Central memory CD8-positive, alpha-beta T cell (primary cell): ENCODE results near the gene PRR30.
"Not testable (repeated sequence)": the region's sequence is repeated elsewhere in the genome, so short reads cannot be mapped to it uniquely, and the experiment has no call there.

Experiments used
- ATAC-seq: fragments of 150-1000 bp; cut with Tn5 transposase; replicated peaks from 2 replicates; pipeline ENCODE4 v1.10.0; 2022; ENCODE audit warnings: mild to moderate bottlenecking, moderate FRiP score, moderate number of reproducible peaks; ENCODE audit not compliant: poor library complexity, severe bottlenecking; ENCODE audit errors: extremely low read depth
- DNase-seq, 2 donors: peaks; one replicate each; pipeline ENCODE4 v3.0.0; 2021; ENCODE audit warnings: low spot score in 2 of 2
- H3K27ac Mint-ChIP-seq: one replicate; pipeline ENCODE4 v1.8.0; 2022; ENCODE audit warnings: low read depth, mild to moderate bottlenecking, moderate library complexity, mixed read lengths
- H3K27me3 Mint-ChIP-seq: one replicate; pipeline ENCODE4 v1.8.0; 2022; ENCODE audit warnings: mixed read lengths
- H3K36me3 Mint-ChIP-seq: one replicate; pipeline ENCODE4 v1.8.0; 2022; ENCODE audit warnings: mild to moderate bottlenecking, moderate library complexity, mixed read lengths; ENCODE audit not compliant: insufficient read depth
- H3K4me1 Mint-ChIP-seq: one replicate; pipeline ENCODE4 v1.8.0; 2022; ENCODE audit warnings: mixed read lengths
- H3K4me3 Mint-ChIP-seq: one replicate; pipeline ENCODE4 v1.8.0; 2022; ENCODE audit warnings: mild to moderate bottlenecking, moderate library complexity, mixed read lengths
- H3K9me3 Mint-ChIP-seq: one replicate; pipeline ENCODE4 v1.8.0; 2022; ENCODE audit warnings: mixed read lengths

PRR30 gene

DNA sequence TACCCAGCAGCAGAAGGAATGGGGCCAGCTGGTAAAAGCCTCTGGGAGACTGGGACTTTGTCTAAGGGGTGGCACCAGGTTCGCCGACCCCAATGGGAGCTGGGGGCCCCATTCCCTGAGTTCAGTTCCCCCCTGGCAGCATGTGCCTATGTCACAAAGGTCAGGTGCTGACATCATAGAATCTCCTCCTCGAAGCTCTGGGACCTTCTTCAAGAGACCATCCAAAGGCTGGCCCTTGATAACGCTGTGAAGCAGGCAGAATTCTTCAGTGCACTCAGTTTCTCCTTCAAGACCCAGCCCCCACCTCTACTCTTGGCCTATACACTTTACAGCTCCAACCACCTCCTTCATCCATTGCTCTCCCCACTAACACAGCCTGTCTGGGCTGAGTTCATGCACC is at the start of gene PRR30:
TSS of gene PRR30 (minus strand) at position 101 of the 400 bp plus-strand sequence. CDS start 1,081 bp downstream, outside the sequence.
- Mint-ChIP-seq H3K9me3 (no peaks in the 10 kb centered on the region), H3K4me1 (peaks cover 10% of the 10 kb centered on the region), H3K27ac (no peak within 1 kb of the TSS), H3K4me3 (no peak within 1 kb of the TSS), H3K36me3 (peaks cover 13% of the 10 kb centered on the region), H3K27me3 (peaks cover 17% of the 10 kb centered on the region)
- DNase-seq (no peak), ATAC-seq (no peak)

DNA sequence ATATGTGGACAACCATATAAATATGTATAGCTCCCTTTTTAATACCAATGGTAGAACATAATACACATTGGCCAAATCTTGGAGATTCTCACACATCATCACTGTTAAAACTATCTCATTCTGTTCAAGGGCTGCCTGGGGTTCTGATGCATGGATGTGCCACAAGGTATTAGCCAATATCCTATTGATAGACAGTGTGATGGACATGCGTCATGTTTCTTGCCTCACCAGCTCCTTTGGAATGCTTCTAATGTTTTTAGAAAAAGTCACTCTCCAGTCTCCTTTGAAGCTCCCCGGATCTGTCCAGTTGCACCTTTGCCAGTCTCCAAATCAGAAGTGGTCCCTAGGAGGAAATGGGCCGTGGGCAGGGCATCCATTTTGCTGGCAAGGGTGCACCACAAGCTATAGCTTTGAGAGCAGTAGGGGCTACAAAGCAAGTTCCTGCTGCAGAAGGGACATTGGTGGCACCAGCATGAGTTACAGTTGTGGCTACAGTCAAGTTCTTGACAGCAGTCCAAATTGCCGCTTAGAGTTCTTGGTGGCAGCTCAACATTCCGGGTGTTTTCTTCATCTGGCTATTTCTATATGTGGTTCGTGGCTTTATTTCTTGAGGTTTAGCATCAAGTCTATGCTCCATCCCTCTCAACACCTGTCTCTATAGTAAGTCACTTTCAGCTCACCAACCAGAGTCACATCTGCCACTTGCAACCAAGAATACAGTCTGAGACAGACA is 47.6 kb upstream of the PRR30 start:
- Mint-ChIP-seq H3K27ac (no peak overlapping the region), H3K27me3 (peaks cover 48% of the 10 kb centered on the region), H3K36me3 (peaks cover 2% of the 10 kb centered on the region), H3K4me3 (no peak overlapping the region), H3K9me3 (no peaks in the 10 kb centered on the region), H3K4me1 (no peaks in the 10 kb centered on the region)
- DNase-seq (no peak), ATAC-seq (no peak)

DNA sequence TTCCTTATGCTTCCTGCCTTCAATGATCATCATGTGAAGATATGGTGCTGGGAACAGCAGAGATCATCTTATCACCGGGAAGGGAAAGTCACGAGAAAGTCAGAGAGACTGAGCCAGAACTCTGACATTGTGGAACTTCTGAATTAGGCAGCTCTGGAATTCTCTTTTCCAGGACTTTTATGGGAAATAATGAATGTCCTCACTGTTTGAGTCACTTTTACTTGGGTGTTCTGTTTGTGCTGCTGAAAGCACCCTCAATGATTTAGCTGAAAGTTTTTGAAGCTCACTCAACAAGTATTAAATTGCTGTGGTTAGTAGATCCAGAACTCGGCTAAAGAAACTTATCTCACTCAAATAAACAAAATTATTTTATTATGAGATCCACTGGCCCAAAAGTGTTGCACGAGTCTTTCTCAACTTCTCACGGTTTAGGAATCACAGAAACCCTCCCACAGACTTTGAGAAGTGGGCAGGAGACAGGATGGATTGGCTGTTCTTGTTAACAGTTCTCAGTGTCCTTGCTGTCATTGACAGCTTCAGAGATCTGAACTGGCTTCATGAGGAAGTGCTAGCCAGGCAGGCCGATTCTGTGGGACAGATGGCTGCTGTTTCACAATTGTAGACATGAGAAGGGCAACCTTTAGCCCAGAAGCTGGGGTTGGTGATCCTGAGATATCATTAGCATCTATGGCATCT is 46.3 kb upstream of the PRR30 start:
- peaks cover 61% of the 10 kb centered on the region for H3K27me3 Mint-ChIP-seq
- no peak for ATAC-seq

DNA sequence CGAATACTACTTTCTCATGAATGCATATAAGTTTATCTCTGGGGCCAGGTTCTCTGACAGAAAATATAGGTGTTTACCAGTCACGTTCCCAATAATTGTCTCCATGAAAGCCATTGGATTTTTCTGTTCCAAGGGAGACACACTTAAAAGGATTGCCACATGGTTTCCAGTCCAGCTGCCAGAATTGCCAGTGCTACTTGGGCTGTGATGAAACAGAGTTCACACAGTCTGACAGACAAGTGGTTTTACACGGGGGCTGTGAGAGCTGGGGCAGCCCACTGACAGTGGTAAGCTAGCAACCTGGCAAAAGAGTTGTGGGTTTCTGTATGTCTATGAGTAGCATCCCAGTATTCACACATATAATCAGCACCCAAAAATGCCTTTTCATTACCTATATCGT is 44.9 kb upstream of the PRR30 start:
- Mint-ChIP-seq H3K27ac (no peak overlapping the region), H3K4me3 (no peak overlapping the region), H3K27me3 (peaks cover 75% of the 10 kb centered on the region), H3K36me3 (no peaks in the 10 kb centered on the region), H3K4me1 (no peaks in the 10 kb centered on the region), H3K9me3 (no peaks in the 10 kb centered on the region)
- ATAC-seq, result no peak
- DNase-seq, result no peak

More for the DNA sequence above, 46.3 kb upstream of the PRR30 start:
- Mint-ChIP-seq H3K4me1 (no peaks in the 10 kb centered on the region), H3K9me3 (no peaks in the 10 kb centered on the region), H3K36me3 (no peaks in the 10 kb centered on the region), H3K27ac (no peak overlapping the region), H3K4me3 (no peak overlapping the region)
- DNase-seq, result no peak

DNA sequence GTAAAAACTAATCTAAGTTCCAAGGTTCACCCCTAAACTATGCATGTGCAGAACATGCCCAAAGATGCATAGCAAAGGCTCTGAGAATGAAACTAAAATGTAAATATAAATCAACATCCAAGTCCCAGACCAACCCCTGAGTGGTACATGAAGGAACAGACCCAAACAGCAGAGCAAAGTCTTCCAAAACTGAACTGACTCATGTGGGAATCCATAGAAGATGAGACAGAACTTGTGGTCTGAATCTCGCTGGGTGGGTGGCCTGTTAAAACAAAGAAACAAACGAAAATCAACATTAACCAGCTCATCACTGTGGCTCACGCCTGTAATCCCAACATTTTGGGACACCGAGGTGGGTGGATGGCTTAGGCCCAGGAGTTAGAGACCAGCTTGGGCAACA is 43.1 kb upstream of the PRR30 start:
- Mint-ChIP-seq H3K4me3 (no peak overlapping the region), H3K9me3 (no peaks in the 10 kb centered on the region), H3K36me3 (no peaks in the 10 kb centered on the region), H3K27me3 (peaks cover 81% of the 10 kb centered on the region), H3K4me1 (no peaks in the 10 kb centered on the region), H3K27ac (no peak overlapping the region)
- ATAC-seq (no peak), DNase-seq (no peak)

DNA sequence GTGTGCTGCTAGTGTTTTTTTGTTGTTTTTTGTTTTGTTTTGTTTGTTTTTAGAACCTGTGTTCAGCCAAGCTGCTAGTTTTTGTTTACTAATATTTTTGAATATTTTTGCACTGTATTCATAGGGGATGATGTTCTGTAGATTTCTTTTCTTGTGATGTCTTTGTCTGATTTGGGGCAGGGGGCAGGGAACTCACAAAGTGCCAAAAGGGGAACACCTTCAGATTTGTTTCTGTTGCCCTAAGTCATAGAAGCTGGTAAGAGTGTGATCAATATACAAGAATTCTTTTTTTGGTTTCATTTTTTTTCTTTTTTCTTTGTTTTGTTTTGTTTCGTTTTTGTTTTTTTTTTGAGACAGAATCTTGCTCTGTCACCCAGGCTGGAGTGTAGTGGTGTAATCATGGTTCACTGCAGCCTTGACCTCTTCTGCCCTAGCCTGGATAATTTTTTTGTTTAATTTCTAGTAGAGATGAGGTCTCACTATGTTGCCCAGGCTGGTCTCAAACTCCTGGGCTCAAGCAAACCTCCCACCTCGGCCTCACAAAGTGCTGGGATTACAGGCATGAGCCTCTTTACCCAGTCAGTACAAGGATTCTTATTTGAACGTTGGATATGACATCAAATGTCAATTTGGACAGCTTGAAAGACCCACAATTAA is 40.3 kb upstream of the PRR30 start:
- no peak overlapping the region for H3K4me3 Mint-ChIP-seq
- H3K4me1 Mint-ChIP-seq, result no peaks in the 10 kb centered on the region
- DNase-seq, result no peak
- H3K27me3 Mint-ChIP-seq, result peaks cover 59% of the 10 kb centered on the region
- H3K27ac Mint-ChIP-seq, result no peak overlapping the region
- H3K9me3 Mint-ChIP-seq, result no peaks in the 10 kb centered on the region
- no peaks in the 10 kb centered on the region for H3K36me3 Mint-ChIP-seq
- ATAC-seq, result no peak

DNA sequence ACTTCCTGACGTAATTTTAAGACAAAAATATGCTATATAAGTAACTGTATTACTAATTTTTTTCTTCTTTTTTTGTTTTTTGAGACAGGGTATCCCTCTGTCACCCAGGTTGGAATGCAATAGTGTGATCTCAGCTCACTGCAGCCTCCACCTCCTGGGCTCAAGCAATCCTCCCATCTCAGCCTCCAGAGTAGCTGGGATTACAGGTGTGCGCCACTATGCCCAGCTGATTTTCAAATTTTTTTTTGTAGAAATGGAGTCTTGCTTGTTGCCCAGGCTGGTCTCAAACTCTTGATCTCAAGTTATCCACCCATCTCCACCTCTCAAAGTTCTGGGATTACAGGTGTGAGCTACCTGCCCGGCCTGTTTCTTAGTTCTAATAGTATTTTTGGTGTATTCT is 39.3 kb upstream of the PRR30 start:
- Mint-ChIP-seq H3K36me3 (no peaks in the 10 kb centered on the region), H3K27ac (no peak overlapping the region), H3K27me3 (peaks cover 49% of the 10 kb centered on the region), H3K4me1 (no peaks in the 10 kb centered on the region), H3K9me3 (no peaks in the 10 kb centered on the region), H3K4me3 (no peak overlapping the region)
- DNase-seq (no peak), ATAC-seq (no peak)

DNA sequence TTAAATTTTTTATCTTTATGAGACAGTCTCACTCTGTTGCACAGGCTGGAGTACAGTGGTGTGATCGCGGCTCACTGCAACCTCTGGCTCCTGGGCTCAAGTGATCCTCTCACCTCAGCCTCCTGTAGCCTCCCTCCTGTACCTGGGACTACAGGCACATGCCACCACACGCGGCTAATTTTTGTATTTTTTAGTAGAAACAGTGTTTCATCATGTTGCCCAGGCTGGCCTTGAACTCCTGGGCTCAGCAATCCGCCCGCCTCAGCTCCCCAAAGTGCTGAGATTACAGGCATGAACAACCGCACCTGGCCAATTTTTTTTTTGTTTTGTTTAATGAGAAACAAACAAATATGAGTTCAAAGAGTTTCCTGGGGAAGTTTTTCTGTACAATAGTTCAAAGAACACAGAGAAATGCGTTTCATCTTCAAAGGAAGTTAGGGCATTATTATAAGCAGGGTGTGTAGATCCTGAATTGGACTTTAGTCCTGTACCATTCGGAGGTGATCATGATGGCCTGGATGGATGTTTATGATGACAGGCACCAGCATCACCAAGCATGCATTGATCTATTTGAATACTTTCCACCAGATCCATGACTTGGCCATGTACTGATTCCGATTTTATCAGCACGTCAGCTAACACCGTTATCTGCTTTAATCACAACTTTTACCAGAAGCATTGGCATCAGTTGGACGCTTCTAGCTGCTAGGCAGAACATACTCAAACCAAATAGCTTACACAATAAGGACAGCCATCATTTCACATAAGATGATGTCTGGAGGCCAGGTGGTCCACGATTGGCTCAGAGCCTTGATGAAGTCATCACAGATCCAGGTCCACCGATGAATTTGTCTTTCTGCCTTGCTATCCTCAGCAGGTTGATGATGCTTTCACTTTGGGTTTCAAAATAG is 38.5 kb upstream of the PRR30 start:
- no peaks in the 10 kb centered on the region for H3K9me3 Mint-ChIP-seq
- DNase-seq (no peak), ATAC-seq (no peak)
- H3K36me3 Mint-ChIP-seq, result no peaks in the 10 kb centered on the region
- H3K27me3 Mint-ChIP-seq, result peaks cover 42% of the 10 kb centered on the region
- H3K4me3 Mint-ChIP-seq, result no peak overlapping the region
- no peak overlapping the region for H3K27ac Mint-ChIP-seq
- H3K4me1 Mint-ChIP-seq, result no peaks in the 10 kb centered on the region

DNA sequence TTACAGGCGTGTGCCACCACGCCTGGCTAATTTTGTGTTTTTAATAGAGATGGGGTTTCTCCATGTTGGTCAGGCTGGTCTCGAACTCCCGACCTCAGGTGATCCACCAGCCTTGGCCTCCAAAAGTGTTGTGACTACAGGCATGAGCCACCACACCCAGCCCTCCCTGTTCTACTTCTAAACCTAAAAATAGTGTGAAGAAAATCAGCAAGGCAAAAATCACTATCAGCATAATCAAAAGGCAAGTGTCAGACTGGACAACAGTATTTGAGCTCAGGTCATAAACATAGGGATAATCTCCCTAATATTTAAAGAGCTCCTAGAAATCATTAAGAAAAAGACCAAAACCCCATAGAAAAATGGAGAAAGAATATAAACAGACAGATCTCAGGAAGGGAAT is 36.6 kb upstream of the PRR30 start:
- not testable (repeated sequence) for H3K4me3 Mint-ChIP-seq, H3K27ac Mint-ChIP-seq, H3K4me1 Mint-ChIP-seq, ATAC-seq, DNase-seq, H3K36me3 Mint-ChIP-seq, H3K9me3 Mint-ChIP-seq
- peaks cover 23% of the 10 kb centered on the region for H3K27me3 Mint-ChIP-seq

DNA sequence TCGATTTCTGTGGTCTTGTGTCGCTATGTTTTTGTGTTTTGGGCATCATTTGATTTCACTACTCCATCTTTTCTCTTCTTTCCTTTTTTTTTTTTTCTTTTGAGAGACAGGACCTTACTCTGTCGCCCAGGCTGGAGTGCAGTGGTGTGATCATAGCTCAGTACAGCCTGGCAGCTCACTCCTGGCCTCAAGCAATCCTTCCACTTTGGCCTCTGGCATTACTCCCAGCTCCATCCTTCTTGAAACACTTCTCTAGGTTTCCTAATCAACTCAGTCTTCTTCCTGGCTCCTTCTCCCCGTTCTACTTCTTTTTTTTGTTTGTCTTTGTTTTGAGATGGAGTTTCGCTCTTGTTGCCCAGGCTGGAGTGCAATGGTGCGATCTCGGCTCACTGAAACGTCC is 36.1 kb upstream of the PRR30 start:
- peaks cover 2% of the 10 kb centered on the region for H3K36me3 Mint-ChIP-seq
- H3K9me3 Mint-ChIP-seq, result no peaks in the 10 kb centered on the region
- H3K27ac Mint-ChIP-seq, result no peak overlapping the region
- ATAC-seq (no peak), DNase-seq (no peak)
- H3K4me1 Mint-ChIP-seq, result no peaks in the 10 kb centered on the region
- no peak overlapping the region for H3K4me3 Mint-ChIP-seq
- peaks cover 19% of the 10 kb centered on the region for H3K27me3 Mint-ChIP-seq

DNA sequence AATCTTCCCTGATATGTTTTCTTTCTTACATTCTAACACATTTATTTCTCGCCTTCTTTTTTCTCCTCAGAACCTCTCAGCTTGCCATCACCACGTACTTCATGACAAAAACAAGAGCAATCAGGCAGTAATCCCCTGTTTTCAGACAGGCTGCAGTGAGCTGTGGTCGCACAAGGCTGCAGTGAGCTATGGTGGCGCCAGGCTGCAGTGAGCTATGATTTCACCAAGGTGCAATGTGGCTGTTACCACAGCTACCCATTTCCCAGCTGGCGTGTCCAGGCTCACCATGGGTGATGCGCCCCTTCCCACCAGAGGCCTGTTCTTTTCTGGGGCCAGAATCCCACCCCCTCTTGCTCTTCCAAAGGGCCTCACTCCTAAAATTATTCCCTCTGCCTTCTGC is 35.4 kb upstream of the PRR30 start:
- Mint-ChIP-seq H3K9me3 (no peaks in the 10 kb centered on the region), H3K27ac (no peak overlapping the region), H3K4me1 (no peaks in the 10 kb centered on the region), H3K36me3 (peaks cover 2% of the 10 kb centered on the region), H3K27me3 (peaks cover 12% of the 10 kb centered on the region), H3K4me3 (no peak overlapping the region)
- no peak for ATAC-seq
- no peak for DNase-seq

DNA sequence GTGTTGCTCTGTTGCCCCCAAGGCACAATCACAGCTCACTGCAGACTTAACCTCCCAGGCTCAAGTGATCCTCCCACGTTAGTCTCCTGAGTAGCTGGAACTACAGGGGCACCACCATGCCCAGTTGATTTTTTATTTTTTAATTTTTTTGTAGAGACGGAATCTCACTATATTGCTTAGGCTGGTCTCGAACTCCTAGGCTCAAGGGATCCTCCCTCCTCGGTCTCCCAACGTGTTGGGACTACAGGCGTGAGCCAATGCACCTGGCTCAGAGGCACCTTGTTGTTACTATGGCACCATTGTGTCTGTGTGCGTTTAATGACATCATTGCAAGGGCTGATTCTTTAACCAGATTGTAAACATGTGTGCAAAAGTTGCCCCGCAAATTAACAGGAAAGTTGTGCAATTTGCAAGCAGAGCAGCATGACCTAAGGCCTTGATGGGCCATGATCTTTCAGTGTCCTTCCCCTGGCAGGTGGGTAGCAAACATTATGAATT is 32.2 kb upstream of the PRR30 start:
- ATAC-seq, result no peak
- no peaks in the 10 kb centered on the region for H3K4me1 Mint-ChIP-seq
- no peak overlapping the region for H3K4me3 Mint-ChIP-seq
- no peaks in the 10 kb centered on the region for H3K9me3 Mint-ChIP-seq
- no peak overlapping the region for H3K27ac Mint-ChIP-seq
- DNase-seq, result no peak
- H3K36me3 Mint-ChIP-seq, result peaks cover 2% of the 10 kb centered on the region
- no peaks in the 10 kb centered on the region for H3K27me3 Mint-ChIP-seq
